IMR-90 (cell line): ENCODE results near the gene DNAI2. TPM values are rescaled to one million over a fixed set of nuclear protein-coding genes. Genes with fewer than 3 reads are reported as not detected.

Source experiments
- ATAC-seq: fragments of 200-7000 bp; cut with Tn5 transposase; 2 replicates; pipeline ENCODE4 v1.9.1; 2020; ENCODE audit warnings: low read depth, mild to moderate bottlenecking, moderate library complexity
- BruUV-seq: library from RNA; stranded (reverse); fragments of 400-500 nt; replicated peaks from 2 replicates; lab custom pipeline; 2021; lab: Mats Ljungman, UMichigan
- CTCF ChIA-PET: fragments of 300-600 bp; formaldehyde crosslinking; extraction: SDS; loops from one replicate; lab custom pipeline; 2021; ENCODE audit warnings: antibody characterized with exemption; lab: Yijun Ruan, JAX
- POLR2A ChIA-PET: fragments of 300-600 bp; sonication (Branson Sonifier 250); formaldehyde crosslinking; loops from one replicate; lab custom pipeline; 2022; ENCODE audit warnings: antibody characterized with exemption; ENCODE audit not compliant: unreplicated experiment; lab: Charles Lee
- DNase-seq: peaks from one replicate; pipeline ENCODE4 v3.0.0; 2013
- H2AFZ ChIP-seq: replicated peaks from 2 replicates; pipeline ENCODE3; 2013; ENCODE audit warnings: low read length, mild to moderate bottlenecking; ENCODE audit not compliant: poor library complexity
- H2AK5ac ChIP-seq: 2 replicates; pipeline ENCODE4 v1.6.1; 2013; ENCODE audit warnings: low read depth, low read length, inconsistent platforms
- H2AK9ac ChIP-seq: replicated peaks from 2 replicates; pipeline ENCODE3; 2013; ENCODE audit warnings: mild to moderate bottlenecking, low read depth, low read length, moderate library complexity; ENCODE audit not compliant: poor library complexity
- H2BK120ac ChIP-seq: 2 replicates; pipeline ENCODE4 v1.6.1; 2013; ENCODE audit warnings: low read depth, low read length, inconsistent platforms
- H2BK15ac ChIP-seq: 3 replicates; pipeline ENCODE4 v1.6.1; 2013; ENCODE audit warnings: low read depth, low read length, inconsistent platforms
- H2BK20ac ChIP-seq: 2 replicates; pipeline ENCODE4 v1.6.1; 2013; ENCODE audit warnings: low read depth, mild to moderate bottlenecking, inconsistent platforms, low read length, moderate library complexity
- H2BK5ac ChIP-seq: 2 replicates; pipeline ENCODE4 v1.6.1; 2013; ENCODE audit warnings: mild to moderate bottlenecking, low read depth, low read length, inconsistent platforms; ENCODE audit not compliant: poor library complexity, severe bottlenecking
- H3K14ac ChIP-seq: replicated peaks from 2 replicates; pipeline ENCODE4 v1.6.1; 2013; ENCODE audit warnings: low read depth, low read length, inconsistent platforms
- H3K18ac ChIP-seq: 2 replicates; pipeline ENCODE4 v1.6.1; 2013; ENCODE audit warnings: low read depth, low read length, control low read depth
- H3K23ac ChIP-seq: 2 replicates; pipeline ENCODE4 v1.6.1; 2013; ENCODE audit warnings: low read depth, low read length, inconsistent platforms
- H3K27ac ChIP-seq: 2 replicates; pipeline ENCODE4 v1.5.1; 2013; ENCODE audit warnings: mild to moderate bottlenecking, control low read depth, low read length; ENCODE audit not compliant: insufficient read depth
- H3K27me3 ChIP-seq: 2 replicates; pipeline ENCODE4 v1.6.1; 2013; ENCODE audit warnings: low read length; ENCODE audit not compliant: control insufficient read depth, insufficient read depth
- H3K36me3 ChIP-seq: 2 replicates; pipeline ENCODE4 v1.6.1; 2013; ENCODE audit warnings: low read length, mixed read lengths; ENCODE audit not compliant: control insufficient read depth, insufficient read depth
- H3K4ac ChIP-seq: 2 replicates; pipeline ENCODE4 v1.6.1; 2013; ENCODE audit warnings: low read depth, low read length, inconsistent platforms
- H3K4me1 ChIP-seq: 2 replicates; pipeline ENCODE4 v1.6.1; 2013; ENCODE audit warnings: low read length, mixed read lengths; ENCODE audit not compliant: control insufficient read depth, insufficient read depth
- H3K4me2 ChIP-seq: 2 replicates; pipeline ENCODE4 v1.6.1; 2013; ENCODE audit warnings: low read depth, mild to moderate bottlenecking, control low read depth, low read length, moderate library complexity
- H3K4me3 ChIP-seq: 2 replicates; pipeline ENCODE4 v1.5.1; 2013; ENCODE audit warnings: low read depth, mild to moderate bottlenecking, control low read depth, low read length, moderate library complexity; ENCODE audit not compliant: insufficient read depth
- H3K56ac ChIP-seq: 2 replicates; pipeline ENCODE4 v1.6.1; 2013; ENCODE audit warnings: low read length, inconsistent platforms; ENCODE audit not compliant: insufficient read depth; ENCODE audit errors: extremely low read depth
- H3K79me1 ChIP-seq, 2 experiments: 2 replicates each; pipeline ENCODE4 v1.6.1; 2013; ENCODE audit warnings: low read length in 2 of 2, inconsistent platforms in 1 of 2, low read depth in 1 of 2
- H3K9ac ChIP-seq: 2 replicates; pipeline ENCODE4 v1.6.1; 2013; ENCODE audit warnings: low read depth, low read length, control low read depth
- H3K9me1 ChIP-seq: 2 replicates; pipeline ENCODE4 v1.6.1; 2013; ENCODE audit warnings: low read length, inconsistent platforms; ENCODE audit not compliant: insufficient read depth
- H3K9me3 ChIP-seq: 2 replicates; pipeline ENCODE4 v1.6.1; 2013; ENCODE audit warnings: low read length; ENCODE audit not compliant: control insufficient read depth, insufficient read depth
- H4K20me1 ChIP-seq: 2 replicates; pipeline ENCODE4 v1.6.1; 2013; ENCODE audit warnings: low read length, inconsistent platforms; ENCODE audit not compliant: insufficient read depth
- H4K5ac ChIP-seq: 2 replicates; pipeline ENCODE4 v1.6.1; 2013; ENCODE audit warnings: mild to moderate bottlenecking, low read depth, low read length, control low read depth
- H4K8ac ChIP-seq, 2 experiments: 2 replicates each; pipeline ENCODE4 v1.6.1; 2013; ENCODE audit warnings: low read depth in 2 of 2, low read length in 2 of 2, control low read depth in 1 of 2, inconsistent platforms in 1 of 2
- H4K91ac ChIP-seq: 2 replicates; pipeline ENCODE4 v1.6.1; 2013; ENCODE audit warnings: low read depth, low read length, inconsistent platforms; ENCODE audit not compliant: insufficient read depth
- BHLHE40 ChIP-seq: fragments of 150-350 bp; IDR thresholded peaks from 2 replicates; pipeline ENCODE4 v1.6.1; 2016; ENCODE audit warnings: mild to moderate bottlenecking, low read depth, low read length
- CEBPB ChIP-seq: IDR thresholded peaks from 2 replicates; pipeline ENCODE4 v1.6.1; 2012; ENCODE audit warnings: low read depth, low read length, improper control_type of control experiment
- CHD1 ChIP-seq: IDR thresholded peaks from 2 replicates; pipeline ENCODE4 v1.6.1; 2012; ENCODE audit warnings: low read depth, low read length, improper control_type of control experiment
- FOS ChIP-seq: fragments of 150-350 bp; IDR thresholded peaks from 2 replicates; pipeline ENCODE4 v1.6.1; 2016; ENCODE audit warnings: low read depth, low read length
- MAZ ChIP-seq: IDR thresholded peaks from 2 replicates; pipeline ENCODE4 v1.6.1; 2012; ENCODE audit warnings: low read depth, mild to moderate bottlenecking, low read length, improper control_type of control experiment, moderate library complexity, borderline replicate concordance
- MXI1 ChIP-seq: IDR thresholded peaks from 2 replicates; pipeline ENCODE4 v1.6.1; 2012; ENCODE audit warnings: low read depth, mild to moderate bottlenecking, low read length, moderate library complexity, borderline replicate concordance
- NFE2L2 ChIP-seq: fragments of 150-350 bp; IDR thresholded peaks from 2 replicates; pipeline ENCODE4 v1.6.1; 2016; ENCODE audit warnings: low read depth, mild to moderate bottlenecking, low read length
- POLR2A ChIP-seq: IDR thresholded peaks from 2 replicates; pipeline ENCODE4 v1.6.1; 2012; ENCODE audit warnings: mild to moderate bottlenecking, low read depth, low read length
- RAD21 ChIP-seq: IDR thresholded peaks from 2 replicates; pipeline ENCODE4 v1.6.1; 2012; ENCODE audit warnings: low read length, improper control_type of control experiment
- RCOR1 ChIP-seq: IDR thresholded peaks from 2 replicates; pipeline ENCODE4 v1.6.1; 2012; ENCODE audit warnings: mild to moderate bottlenecking, low read length, improper control_type of control experiment; ENCODE audit not compliant: insufficient replicate concordance
- RFX5 ChIP-seq: IDR thresholded peaks from 2 replicates; pipeline ENCODE4 v1.8.0; 2012; ENCODE audit warnings: low read depth, mild to moderate bottlenecking, low read length, moderate library complexity
- SMC3 ChIP-seq: fragments of 150-350 bp; IDR thresholded peaks from 2 replicates; pipeline ENCODE4 v1.6.1; 2016; ENCODE audit warnings: low read depth, mild to moderate bottlenecking, antibody characterized with exemption, low read length, moderate library complexity
- WGBS, 2 experiments: methylation state at CpG; one replicate each; pipeline versions ENCODE4 v1.1.5 to v1.1.7; 2013; ENCODE audit warnings: missing lambda C conversion rate in 2 of 2; ENCODE audit not compliant: insufficient read length in 1 of 2; ENCODE audit errors: extremely low coverage in 2 of 2; 5-methylcytosine and 5-hydroxymethylcytosine counted together
- dilution Hi-C: fragments of 300-500 bp; cut with HindIII; formaldehyde crosslinking; loops from one replicate; pipeline ENCODE4 v1.14.3; 2018; ENCODE audit warnings: low sequenced_read_pairs; ENCODE audit not compliant: unreplicated experiment
- in situ Hi-C: fragments of 300-500 bp; cut with MboI; formaldehyde crosslinking; loops from 3 replicates; pipeline ENCODE4 v1.14.3; 2019; ENCODE audit warnings: low sequenced_read_pairs, inconsistent platforms, mixed read lengths
- intact Hi-C: fragments of 100-400 bp; cut with micrococcal nuclease; formaldehyde crosslinking; loops from 2 replicates; pipeline ENCODE4 v1.10.0; 2022
- polyA plus RNA-seq, 3 experiments: library from polyadenylated mRNA; depleted of rRNA; stranded (reverse); fragments of >200 nt; gene quantifications; 2 replicates each; pipeline ENCODE4 v1.2.3, GENCODE V29; 2012; ENCODE audit warnings: low replicate concordance in 1 of 3
- total RNA-seq: library from RNA; depleted of rRNA; stranded (reverse); fragments of >200 nt; gene quantifications from 2 replicates; pipeline ENCODE4 v1.2.3, GENCODE V29; 2012
- TF ChIP-seq, protein P1 (sequence below): conservative IDR thresholded peaks from 2 replicates; pipeline ENCODE4 v1.5.1; 2012; ENCODE audit warnings: mild to moderate bottlenecking, low read depth, low read length, improper control_type of control experiment
- TF ChIP-seq, protein P2 (sequence below): fragments of 150-350 bp; IDR thresholded peaks from 2 replicates; pipeline ENCODE4 v1.6.1; 2016; ENCODE audit warnings: low read depth, mild to moderate bottlenecking, low read length, moderate library complexity, borderline replicate concordance
- TF ChIP-seq, protein P3 (sequence below): fragments of 150-350 bp; IDR thresholded peaks from 2 replicates; pipeline ENCODE4 v1.6.1; 2017; ENCODE audit warnings: mild to moderate bottlenecking, antibody characterized with exemption, low read length, low read depth

DNAI2 gene
- total and polyA plus RNA-seq, 2 of the 4 experiments (the other 2 are of a cell fraction): not detected

DNA sequence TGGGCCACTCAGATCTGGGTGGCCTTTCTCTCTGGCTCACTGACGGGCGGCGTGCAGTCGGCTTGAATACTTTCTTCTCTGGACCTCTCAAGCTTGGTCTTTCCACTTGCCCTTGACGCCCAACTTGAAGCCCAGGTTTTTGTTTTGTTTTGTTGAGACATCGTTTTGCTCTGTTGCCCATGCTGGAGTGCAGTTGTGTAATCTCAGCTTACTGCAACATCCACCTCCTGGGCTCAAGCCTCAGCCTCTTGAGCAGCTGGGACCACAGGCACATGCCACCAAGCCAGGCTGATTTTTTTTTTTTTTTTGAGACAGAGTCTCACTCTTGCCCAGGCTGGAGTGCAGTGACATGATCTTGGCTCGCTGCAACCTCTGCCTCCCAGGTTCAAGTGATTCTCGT, 29.3 kb downstream of the DNAI2 start:
- Histone ChIP-seq H3K36me3 (no peaks in the 10 kb centered on the region), H3K23ac (no peak overlapping the region), H2AFZ (no peak overlapping the region), H3K4ac (no peak overlapping the region), H3K9me3 (peaks cover 5% of the 10 kb centered on the region), H2BK5ac (no peak overlapping the region), H3K79me1 (no peaks in the 10 kb centered on the region), H3K9me1 (no peaks in the 10 kb centered on the region), H2AK9ac (no peak overlapping the region), H4K20me1 (no peaks in the 10 kb centered on the region), H3K4me2 (no peak overlapping the region), H3K27me3 (no peaks in the 10 kb centered on the region), H2BK20ac (no peak overlapping the region), H3K4me1 (no peaks in the 10 kb centered on the region), H2BK120ac (no peak overlapping the region), H4K5ac (no peak overlapping the region), H3K9ac (no peak overlapping the region), H2BK15ac (no peak overlapping the region), H2AK5ac (no peak overlapping the region), H4K8ac (no peak overlapping the region), H3K18ac (no peak overlapping the region), H3K14ac (no peak overlapping the region), H3K4me3 (no peak overlapping the region), H4K91ac (no peak overlapping the region), H3K27ac (no peak overlapping the region), H3K56ac (no peak overlapping the region)
- in situ Hi-C loops: no loop called here
- dilution Hi-C loops: no loop called here
- no TSS peak for BruUV-seq
- intact Hi-C loops: no loop called here
- TF ChIP-seq CHD1 (no peak), RCOR1 (no peak), MAZ (no peak), RFX5 (no peak), RAD21 (no peak), SMC3 (no peak), POLR2A (no peak), BHLHE40 (no peak), NFE2L2 (no peak), CEBPB (no peak), FOS (no peak), MXI1 (no peak)
- TF ChIP-seq, protein P1, sequence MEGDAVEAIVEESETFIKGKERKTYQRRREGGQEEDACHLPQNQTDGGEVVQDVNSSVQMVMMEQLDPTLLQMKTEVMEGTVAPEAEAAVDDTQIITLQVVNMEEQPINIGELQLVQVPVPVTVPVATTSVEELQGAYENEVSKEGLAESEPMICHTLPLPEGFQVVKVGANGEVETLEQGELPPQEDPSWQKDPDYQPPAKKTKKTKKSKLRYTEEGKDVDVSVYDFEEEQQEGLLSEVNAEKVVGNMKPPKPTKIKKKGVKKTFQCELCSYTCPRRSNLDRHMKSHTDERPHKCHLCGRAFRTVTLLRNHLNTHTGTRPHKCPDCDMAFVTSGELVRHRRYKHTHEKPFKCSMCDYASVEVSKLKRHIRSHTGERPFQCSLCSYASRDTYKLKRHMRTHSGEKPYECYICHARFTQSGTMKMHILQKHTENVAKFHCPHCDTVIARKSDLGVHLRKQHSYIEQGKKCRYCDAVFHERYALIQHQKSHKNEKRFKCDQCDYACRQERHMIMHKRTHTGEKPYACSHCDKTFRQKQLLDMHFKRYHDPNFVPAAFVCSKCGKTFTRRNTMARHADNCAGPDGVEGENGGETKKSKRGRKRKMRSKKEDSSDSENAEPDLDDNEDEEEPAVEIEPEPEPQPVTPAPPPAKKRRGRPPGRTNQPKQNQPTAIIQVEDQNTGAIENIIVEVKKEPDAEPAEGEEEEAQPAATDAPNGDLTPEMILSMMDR: no peak
- TF ChIP-seq, protein P2, sequence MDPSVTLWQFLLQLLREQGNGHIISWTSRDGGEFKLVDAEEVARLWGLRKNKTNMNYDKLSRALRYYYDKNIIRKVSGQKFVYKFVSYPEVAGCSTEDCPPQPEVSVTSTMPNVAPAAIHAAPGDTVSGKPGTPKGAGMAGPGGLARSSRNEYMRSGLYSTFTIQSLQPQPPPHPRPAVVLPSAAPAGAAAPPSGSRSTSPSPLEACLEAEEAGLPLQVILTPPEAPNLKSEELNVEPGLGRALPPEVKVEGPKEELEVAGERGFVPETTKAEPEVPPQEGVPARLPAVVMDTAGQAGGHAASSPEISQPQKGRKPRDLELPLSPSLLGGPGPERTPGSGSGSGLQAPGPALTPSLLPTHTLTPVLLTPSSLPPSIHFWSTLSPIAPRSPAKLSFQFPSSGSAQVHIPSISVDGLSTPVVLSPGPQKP: no peak
- TF ChIP-seq, protein P3, sequence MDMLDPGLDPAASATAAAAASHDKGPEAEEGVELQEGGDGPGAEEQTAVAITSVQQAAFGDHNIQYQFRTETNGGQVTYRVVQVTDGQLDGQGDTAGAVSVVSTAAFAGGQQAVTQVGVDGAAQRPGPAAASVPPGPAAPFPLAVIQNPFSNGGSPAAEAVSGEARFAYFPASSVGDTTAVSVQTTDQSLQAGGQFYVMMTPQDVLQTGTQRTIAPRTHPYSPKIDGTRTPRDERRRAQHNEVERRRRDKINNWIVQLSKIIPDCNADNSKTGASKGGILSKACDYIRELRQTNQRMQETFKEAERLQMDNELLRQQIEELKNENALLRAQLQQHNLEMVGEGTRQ: no peak
- no CpG with 5 or more reads among the region's 8 CpGs for WGBS, 2 experiments
- ChIA-PET POLR2A (no interaction called here), CTCF (interaction anchor here (0.7 kb wide), 1 partner anchor 837 kb away, joined by 7 read pairs; no protein-coding TSS in a partner anchor)
- DNase-seq: no peak
- ATAC-seq: no peak
